ENCODE measurements around the gene SCYL1. TPM values are rescaled to one million over a fixed set of nuclear protein-coding genes. Genes with fewer than 3 reads are reported as not detected.

The SCYL1 gene
- total and polyA plus RNA-seq, 2 of the 4 experiments (the other 2 are of a cell fraction) = 96.4 to 150 TPM

DNA sequence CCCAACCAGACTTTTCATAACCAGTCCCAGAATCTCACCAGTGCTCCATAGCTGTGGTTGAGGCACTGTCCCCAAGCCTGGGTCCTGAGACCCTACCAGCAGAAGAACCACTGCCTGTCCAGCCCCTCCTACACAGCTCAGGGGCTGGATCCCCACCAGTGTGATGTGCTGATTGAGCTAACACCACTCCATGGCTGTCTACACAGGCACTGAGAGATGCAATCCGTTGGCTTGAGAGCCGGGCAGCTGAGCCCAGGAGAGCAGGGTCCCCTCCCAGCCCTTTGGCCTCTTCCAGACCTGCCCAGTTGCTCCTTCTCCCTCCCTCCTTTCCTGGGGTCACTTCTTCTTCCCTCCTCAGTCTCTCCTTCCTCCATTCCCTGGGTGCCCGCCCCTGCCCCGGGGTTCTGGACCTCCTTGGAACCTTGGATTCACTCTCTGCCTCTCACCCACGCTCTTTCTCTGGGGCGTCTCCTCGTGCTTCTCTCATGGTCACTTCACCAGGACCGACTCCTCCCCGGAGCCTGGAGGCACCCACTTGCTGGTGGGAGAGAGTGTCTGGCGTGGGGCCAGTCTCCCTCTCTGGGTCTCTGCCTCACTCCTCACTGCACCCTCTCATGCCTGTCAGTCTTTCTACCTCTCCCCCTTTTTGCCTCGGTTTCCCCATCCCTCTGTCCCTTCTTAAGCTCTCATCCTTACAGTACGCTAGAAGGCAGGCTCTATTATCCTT is 706 bp upstream of the SCYL1 start:
- ATAC-seq (ENCODE audit: low read depth) (no peak; the same call in 1 of the 2 replicates), DNase-seq (no peak)
- dilution Hi-C loops (cut with HindIII; ENCODE audit: low sequenced_read_pairs, unreplicated experiment) (no loop called here), intact Hi-C loops (cut with micrococcal nuclease) (no loop called here), in situ Hi-C loops (cut with MboI; ENCODE audit: low sequenced_read_pairs) (no loop called here)
- Histone ChIP-seq H4K91ac (ENCODE audit: insufficient read depth, low read depth, low read length) (no peak overlapping the region), H3K27ac (ENCODE audit: insufficient read depth, low read length) (peak overlapping the region; percentile 34), H3K36me3 (ENCODE audit: control insufficient read depth, insufficient read depth, low read length) (peaks cover 22% of the 10 kb centered on the region), H4K8ac (ENCODE audit: low read depth in 2 of 2, low read length in 2 of 2) (peak overlapping the region; percentile 74 to 79; a peak in 2 of 4 replicates), H3K4me3 (ENCODE audit: insufficient read depth, low read depth, low read length) (peak overlapping the region; percentile 43; the same call in 1 of the 2 replicates), H3K4ac (ENCODE audit: low read depth, low read length) (peak overlapping the region; percentile 85), H4K20me1 (ENCODE audit: insufficient read depth, low read length) (peaks cover 25% of the 10 kb centered on the region; the same call in 1 of the 2 replicates), H3K4me2 (ENCODE audit: low read depth, low read length) (peak overlapping the region; percentile 97), H3K9me1 (ENCODE audit: insufficient read depth, low read length) (peaks cover 4% of the 10 kb centered on the region; the same call in 1 of the 2 replicates), H3K27me3 (ENCODE audit: control insufficient read depth, insufficient read depth, low read length) (no peaks in the 10 kb centered on the region), H2BK120ac (ENCODE audit: low read depth, low read length) (peak overlapping the region; percentile 35; the same call in 1 of the 2 replicates), H3K14ac (replicated peaks; ENCODE audit: low read depth, low read length) (peak overlapping the region; percentile 91), H2AK5ac (ENCODE audit: low read depth, low read length) (peak overlapping the region; percentile 31; the same call in 1 of the 2 replicates), H2BK20ac (ENCODE audit: low read depth, low read length) (no peak overlapping the region; the same call in 1 of the 2 replicates), H2AFZ (replicated peaks; ENCODE audit: low read length, poor library complexity) (peak overlapping the region; percentile 85), H3K4me1 (ENCODE audit: control insufficient read depth, insufficient read depth, low read length) (peaks cover 12% of the 10 kb centered on the region), H2BK15ac (ENCODE audit: low read depth, low read length) (peak overlapping the region; percentile 42; the same call in 1 of the 3 replicates), H2BK5ac (ENCODE audit: low read depth, low read length, poor library complexity, severe bottlenecking) (no peak overlapping the region), H4K5ac (ENCODE audit: low read depth, low read length) (peak overlapping the region; percentile 30; the same call in 1 of the 2 replicates), H3K23ac (ENCODE audit: low read depth, low read length) (peak overlapping the region; percentile 24; the same call in 1 of the 2 replicates), H3K18ac (ENCODE audit: low read depth, low read length) (peak overlapping the region; percentile 79; the same call in 1 of the 2 replicates), H3K56ac (ENCODE audit: extremely low read depth, insufficient read depth, low read length) (no peak overlapping the region), H2AK9ac (replicated peaks; ENCODE audit: low read depth, low read length, poor library complexity) (peak overlapping the region; percentile 53), H3K9ac (ENCODE audit: low read depth, low read length) (peak overlapping the region; percentile 68), H3K9me3 (ENCODE audit: control insufficient read depth, insufficient read depth, low read length) (no peaks in the 10 kb centered on the region), H3K79me1 (ENCODE audit: low read depth in 1 of 2, low read length in 2 of 2) (peaks cover 21 to 43% of the 10 kb centered on the region in 2 experiments)
- BruUV-seq (replicated peaks) = no TSS peak
- CTCF ChIA-PET = interaction anchor here (1.0 kb wide), 1 partner anchor 16 kb away, joined by 3 read pairs; no protein-coding TSS in a partner anchor
- POLR2A ChIA-PET (ENCODE audit: unreplicated experiment) = interaction anchor here (0.5 to 1.8 kb wide), 2 partner anchors 16 to 25 kb away, joined by 3 to 7 read pairs; partner anchors contain the start of gene MALAT1
- 64% methylated on average over 2 of the region's 12 CpGs; no CpG with 5 or more reads in 1 of the 2 experiments for WGBS, 2 experiments (ENCODE audit: extremely low coverage in 2 of 2, insufficient read length in 1 of 2)
- TF ChIP-seq BHLHE40 (IDR thresholded peaks at IDR 0.05; ENCODE audit: low read depth, low read length) (no peak), CHD1 (IDR thresholded peaks at IDR 0.05; ENCODE audit: low read depth, low read length) (no peak), MAZ (IDR thresholded peaks at IDR 0.05; ENCODE audit: borderline replicate concordance, low read depth, low read length) (no peak), MXI1 (IDR thresholded peaks at IDR 0.05; ENCODE audit: borderline replicate concordance, low read depth, low read length) (no peak), NFE2L2 (IDR thresholded peaks at IDR 0.05; ENCODE audit: low read depth, low read length) (no peak), CEBPB (IDR thresholded peaks at IDR 0.05; ENCODE audit: low read depth, low read length) (no peak), RAD21 (IDR thresholded peaks at IDR 0.05; ENCODE audit: low read length) (no peak), RCOR1 (IDR thresholded peaks at IDR 0.05; ENCODE audit: insufficient replicate concordance, low read length) (no peak), FOS (IDR thresholded peaks at IDR 0.05; ENCODE audit: low read depth, low read length) (no peak), SMC3 (IDR thresholded peaks at IDR 0.05; ENCODE audit: low read depth, low read length) (no peak)
- TF ChIP-seq, protein P1, sequence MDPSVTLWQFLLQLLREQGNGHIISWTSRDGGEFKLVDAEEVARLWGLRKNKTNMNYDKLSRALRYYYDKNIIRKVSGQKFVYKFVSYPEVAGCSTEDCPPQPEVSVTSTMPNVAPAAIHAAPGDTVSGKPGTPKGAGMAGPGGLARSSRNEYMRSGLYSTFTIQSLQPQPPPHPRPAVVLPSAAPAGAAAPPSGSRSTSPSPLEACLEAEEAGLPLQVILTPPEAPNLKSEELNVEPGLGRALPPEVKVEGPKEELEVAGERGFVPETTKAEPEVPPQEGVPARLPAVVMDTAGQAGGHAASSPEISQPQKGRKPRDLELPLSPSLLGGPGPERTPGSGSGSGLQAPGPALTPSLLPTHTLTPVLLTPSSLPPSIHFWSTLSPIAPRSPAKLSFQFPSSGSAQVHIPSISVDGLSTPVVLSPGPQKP (IDR thresholded peaks at IDR 0.05; ENCODE audit: borderline replicate concordance, low read depth, low read length) = no peak
- TF ChIP-seq, protein P2, sequence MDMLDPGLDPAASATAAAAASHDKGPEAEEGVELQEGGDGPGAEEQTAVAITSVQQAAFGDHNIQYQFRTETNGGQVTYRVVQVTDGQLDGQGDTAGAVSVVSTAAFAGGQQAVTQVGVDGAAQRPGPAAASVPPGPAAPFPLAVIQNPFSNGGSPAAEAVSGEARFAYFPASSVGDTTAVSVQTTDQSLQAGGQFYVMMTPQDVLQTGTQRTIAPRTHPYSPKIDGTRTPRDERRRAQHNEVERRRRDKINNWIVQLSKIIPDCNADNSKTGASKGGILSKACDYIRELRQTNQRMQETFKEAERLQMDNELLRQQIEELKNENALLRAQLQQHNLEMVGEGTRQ (IDR thresholded peaks at IDR 0.05; ENCODE audit: low read depth, low read length) = no peak
- TF ChIP-seq, protein P3, sequence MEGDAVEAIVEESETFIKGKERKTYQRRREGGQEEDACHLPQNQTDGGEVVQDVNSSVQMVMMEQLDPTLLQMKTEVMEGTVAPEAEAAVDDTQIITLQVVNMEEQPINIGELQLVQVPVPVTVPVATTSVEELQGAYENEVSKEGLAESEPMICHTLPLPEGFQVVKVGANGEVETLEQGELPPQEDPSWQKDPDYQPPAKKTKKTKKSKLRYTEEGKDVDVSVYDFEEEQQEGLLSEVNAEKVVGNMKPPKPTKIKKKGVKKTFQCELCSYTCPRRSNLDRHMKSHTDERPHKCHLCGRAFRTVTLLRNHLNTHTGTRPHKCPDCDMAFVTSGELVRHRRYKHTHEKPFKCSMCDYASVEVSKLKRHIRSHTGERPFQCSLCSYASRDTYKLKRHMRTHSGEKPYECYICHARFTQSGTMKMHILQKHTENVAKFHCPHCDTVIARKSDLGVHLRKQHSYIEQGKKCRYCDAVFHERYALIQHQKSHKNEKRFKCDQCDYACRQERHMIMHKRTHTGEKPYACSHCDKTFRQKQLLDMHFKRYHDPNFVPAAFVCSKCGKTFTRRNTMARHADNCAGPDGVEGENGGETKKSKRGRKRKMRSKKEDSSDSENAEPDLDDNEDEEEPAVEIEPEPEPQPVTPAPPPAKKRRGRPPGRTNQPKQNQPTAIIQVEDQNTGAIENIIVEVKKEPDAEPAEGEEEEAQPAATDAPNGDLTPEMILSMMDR (conservative IDR thresholded peaks at IDR 0.05; ENCODE audit: low read depth, low read length) = no peak

Data from IMR-90 (cell line).